ENCODE data around the gene SHMT1.

- TF ChIP-seq, protein P1, sequence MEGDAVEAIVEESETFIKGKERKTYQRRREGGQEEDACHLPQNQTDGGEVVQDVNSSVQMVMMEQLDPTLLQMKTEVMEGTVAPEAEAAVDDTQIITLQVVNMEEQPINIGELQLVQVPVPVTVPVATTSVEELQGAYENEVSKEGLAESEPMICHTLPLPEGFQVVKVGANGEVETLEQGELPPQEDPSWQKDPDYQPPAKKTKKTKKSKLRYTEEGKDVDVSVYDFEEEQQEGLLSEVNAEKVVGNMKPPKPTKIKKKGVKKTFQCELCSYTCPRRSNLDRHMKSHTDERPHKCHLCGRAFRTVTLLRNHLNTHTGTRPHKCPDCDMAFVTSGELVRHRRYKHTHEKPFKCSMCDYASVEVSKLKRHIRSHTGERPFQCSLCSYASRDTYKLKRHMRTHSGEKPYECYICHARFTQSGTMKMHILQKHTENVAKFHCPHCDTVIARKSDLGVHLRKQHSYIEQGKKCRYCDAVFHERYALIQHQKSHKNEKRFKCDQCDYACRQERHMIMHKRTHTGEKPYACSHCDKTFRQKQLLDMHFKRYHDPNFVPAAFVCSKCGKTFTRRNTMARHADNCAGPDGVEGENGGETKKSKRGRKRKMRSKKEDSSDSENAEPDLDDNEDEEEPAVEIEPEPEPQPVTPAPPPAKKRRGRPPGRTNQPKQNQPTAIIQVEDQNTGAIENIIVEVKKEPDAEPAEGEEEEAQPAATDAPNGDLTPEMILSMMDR (IDR thresholded peaks at IDR 0.05), result no peak
- no peak for TF ChIP-seq POLR2A (IDR thresholded peaks at IDR 0.05)
These were observed 816 bp upstream of the SHMT1 start for GRCh38 chr17:18364166-18364565.
